Body of pancreas (tissue), 4 donors: Measurements from ENCODE around the gene NTRK2. TPM values are rescaled to one million over a fixed set of nuclear protein-coding genes. Genes with fewer than 3 reads are reported as not detected.

Source experiments
- ATAC-seq: fragments of 150-250 bp; one replicate; pipeline ENCODE4 v1.9.1; 2016
- DNase-seq, 4 donors: peaks; one replicate each; pipeline ENCODE4 v3.0.0-alpha.2; 2019
- H3K27ac ChIP-seq, 4 donors: fragments of 200-600 bp; sonication (generic); 1 replicate in 3 of 4; 2 replicates in 1 of 4; pipeline versions ENCODE4 v1.5.1 to v1.6.1; 2016 to 2019; ENCODE audit warnings: mild to moderate bottlenecking in 1 of 4, mixed read lengths in 1 of 4, moderate library complexity in 1 of 4
- H3K27me3 ChIP-seq, 2 donors: fragments of 200-600 bp; sonication (generic); one replicate each; pipeline ENCODE4 v1.6.0; 2016; ENCODE audit warnings: mild to moderate bottlenecking in 1 of 2
- H3K36me3 ChIP-seq, 2 donors: fragments of 200-600 bp; sonication (generic); replicated peaks in 1 of 2; 2 replicates each; pipeline ENCODE4 v1.5.1; 2016; ENCODE audit warnings: low read depth in 2 of 2; ENCODE audit not compliant: insufficient read depth in 1 of 2
- H3K4me1 ChIP-seq: fragments of 200-600 bp; sonication (generic); one replicate; pipeline ENCODE4 v1.6.0; 2016
- H3K4me3 ChIP-seq, 2 donors: fragments of 200-600 bp; sonication (generic); 1 replicate in 1 of 2; 2 replicates in 1 of 2; pipeline ENCODE4 v1.5.1; 2016 to 2019
- H3K9me3 ChIP-seq, 3 donors: fragments of 200-600 bp; sonication (generic); 1 replicate in 2 of 3; 2 replicates in 1 of 3; pipeline ENCODE4 v1.5.1; 2016
- POLR2A ChIP-seq, 3 donors: fragments of 450-650 bp; IDR thresholded peaks; one replicate each; pipeline ENCODE4 v1.6.1; 2016; ENCODE audit warnings: antibody characterized with exemption in 3 of 3, mild to moderate bottlenecking in 2 of 3
- WGBS, 2 donors: methylation state at CpG; one replicate each; pipeline ENCODE4 v1.1.5; 2017; 5-methylcytosine and 5-hydroxymethylcytosine counted together
- intact Hi-C: fragments of 100-400 bp; cut with DNase I; formaldehyde crosslinking; loops from one replicate; pipeline ENCODE4 v1.15.1; 2023
- total RNA-seq, 2 donors: library from RNA; depleted of rRNA; stranded (reverse); fragments of >200 nt; gene quantifications; one replicate each; pipeline ENCODE4 v1.1.0, GENCODE V29; 2016
- TF ChIP-seq, protein P1 (sequence below), 7 experiments: fragments of 450-650 bp in 4 of 7; fragments of 200-600 bp in 3 of 7; sonication (generic) in 3 of 7; IDR thresholded peaks; one replicate each; pipeline ENCODE4 v1.5.1; 2016 to 2019; ENCODE audit warnings: antibody characterized with exemption in 7 of 7

The NTRK2 gene
- total RNA-seq, 2 donors from 2014 or later = 20.5 to 37.9 TPM

DNA sequence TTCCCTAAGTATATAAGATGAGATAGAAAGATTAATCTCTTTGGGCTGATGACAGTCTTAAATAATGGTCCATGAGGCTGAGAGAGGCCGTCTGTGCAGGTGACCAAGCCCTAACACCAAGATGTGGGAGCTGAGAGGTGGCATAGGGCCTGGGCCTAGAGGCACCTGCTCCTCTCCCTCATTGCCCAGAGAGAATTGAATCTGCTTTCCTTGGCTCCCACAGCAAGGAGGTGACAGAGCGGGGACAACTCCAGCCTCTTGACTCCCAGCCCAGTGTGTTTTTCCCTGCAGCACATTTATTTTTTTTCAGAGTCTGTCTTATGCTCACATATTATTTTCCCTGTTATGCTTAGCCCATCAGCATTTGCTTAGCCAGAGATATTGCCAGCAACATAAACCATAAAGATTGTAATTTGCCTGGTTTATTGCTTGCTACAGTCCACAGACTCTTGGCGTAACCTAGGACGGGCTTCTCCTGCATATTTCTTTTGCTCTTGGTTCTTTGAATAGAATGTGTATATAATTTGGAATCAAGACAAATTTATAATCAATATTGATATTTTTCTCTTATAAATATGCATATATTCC is 105.6 kb downstream of the NTRK2 start:
- ATAC-seq = no peak
- H3K4me3 ChIP-seq = no peak overlapping the region
- 82 to 94% methylated on average over 4 of the region's 4 CpGs for WGBS, 2 donors

DNA sequence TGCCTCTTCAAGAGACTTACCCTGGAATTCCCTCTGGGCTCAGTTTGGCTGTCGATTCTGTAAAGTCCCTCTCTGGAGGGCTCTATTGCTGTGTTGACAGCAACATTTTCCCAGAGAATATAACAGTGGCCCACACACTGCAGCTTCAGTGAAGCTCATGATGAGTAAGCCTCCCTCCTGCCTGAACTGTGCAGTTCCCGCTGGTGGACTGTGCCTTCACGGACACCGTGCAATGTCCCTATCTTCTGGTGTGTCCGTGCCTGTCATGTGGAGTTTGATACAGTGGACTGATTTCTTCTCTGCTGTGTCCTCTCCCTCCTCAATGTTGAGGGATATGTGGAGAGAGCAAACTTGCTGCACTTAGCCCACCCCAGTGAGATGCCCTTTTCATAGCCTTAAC is 109.0 kb downstream of the NTRK2 start:
- H3K36me3 ChIP-seq = no peaks in the 10 kb centered on the region
- no peaks in the 10 kb centered on the region for H3K27me3 ChIP-seq
- ATAC-seq (no peak), DNase-seq (no peak)
- intact Hi-C loops = no loop called here
- H3K27ac ChIP-seq = no peak overlapping the region
- WGBS, 2 donors = 68 to 79% methylated on average over 5 of the region's 5 CpGs
- TF ChIP-seq, protein P1, sequence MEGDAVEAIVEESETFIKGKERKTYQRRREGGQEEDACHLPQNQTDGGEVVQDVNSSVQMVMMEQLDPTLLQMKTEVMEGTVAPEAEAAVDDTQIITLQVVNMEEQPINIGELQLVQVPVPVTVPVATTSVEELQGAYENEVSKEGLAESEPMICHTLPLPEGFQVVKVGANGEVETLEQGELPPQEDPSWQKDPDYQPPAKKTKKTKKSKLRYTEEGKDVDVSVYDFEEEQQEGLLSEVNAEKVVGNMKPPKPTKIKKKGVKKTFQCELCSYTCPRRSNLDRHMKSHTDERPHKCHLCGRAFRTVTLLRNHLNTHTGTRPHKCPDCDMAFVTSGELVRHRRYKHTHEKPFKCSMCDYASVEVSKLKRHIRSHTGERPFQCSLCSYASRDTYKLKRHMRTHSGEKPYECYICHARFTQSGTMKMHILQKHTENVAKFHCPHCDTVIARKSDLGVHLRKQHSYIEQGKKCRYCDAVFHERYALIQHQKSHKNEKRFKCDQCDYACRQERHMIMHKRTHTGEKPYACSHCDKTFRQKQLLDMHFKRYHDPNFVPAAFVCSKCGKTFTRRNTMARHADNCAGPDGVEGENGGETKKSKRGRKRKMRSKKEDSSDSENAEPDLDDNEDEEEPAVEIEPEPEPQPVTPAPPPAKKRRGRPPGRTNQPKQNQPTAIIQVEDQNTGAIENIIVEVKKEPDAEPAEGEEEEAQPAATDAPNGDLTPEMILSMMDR (IDR thresholded peaks at IDR 0.05) = no peak
- TF ChIP-seq POLR2A (IDR thresholded peaks at IDR 0.05) = no peak
- H3K9me3 ChIP-seq = no peaks in the 10 kb centered on the region
- H3K4me3 ChIP-seq = no peak overlapping the region
- H3K4me1 ChIP-seq = no peaks in the 10 kb centered on the region

More for the DNA sequence above, 105.6 kb downstream of the NTRK2 start:
- DNase-seq = no peak
- H3K27me3 ChIP-seq = no peaks in the 10 kb centered on the region
- intact Hi-C loops = no loop called here
- H3K27ac ChIP-seq = no peak overlapping the region
- H3K9me3 ChIP-seq = no peaks in the 10 kb centered on the region
- no peak for TF ChIP-seq POLR2A (IDR thresholded peaks at IDR 0.05)
- TF ChIP-seq, protein P1 (IDR thresholded peaks at IDR 0.05) = no peak
- no peaks in the 10 kb centered on the region for H3K4me1 ChIP-seq
- no peaks in the 10 kb centered on the region for H3K36me3 ChIP-seq

DNA sequence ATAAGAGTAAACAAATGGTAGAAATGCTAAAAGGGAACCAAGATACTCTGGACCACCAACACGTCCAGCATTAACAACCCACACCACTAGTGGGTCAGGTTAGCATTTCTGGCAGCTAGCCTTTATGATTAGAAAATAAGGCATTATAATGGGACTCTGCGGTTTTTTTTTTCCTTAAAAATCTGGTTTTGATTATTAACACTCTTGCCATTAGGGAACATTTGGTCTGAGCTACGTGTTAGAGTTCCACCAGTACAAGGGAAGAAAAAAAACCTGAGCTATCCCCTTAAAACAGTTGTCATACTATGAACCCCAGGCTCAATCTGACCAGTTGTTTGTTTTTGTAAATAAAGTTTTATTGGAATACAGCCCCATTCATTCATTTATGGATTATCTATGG is 110.4 kb downstream of the NTRK2 start:
- no peak overlapping the region for H3K4me3 ChIP-seq
- ATAC-seq = no peak
- H3K27me3 ChIP-seq = no peaks in the 10 kb centered on the region
- TF ChIP-seq POLR2A (IDR thresholded peaks at IDR 0.05) = no peak
- TF ChIP-seq, protein P1 (IDR thresholded peaks at IDR 0.05) = no peak
- no peaks in the 10 kb centered on the region for H3K4me1 ChIP-seq
- 58 to 60% methylated on average over 3 of the region's 3 CpGs for WGBS, 2 donors
- H3K9me3 ChIP-seq = no peaks in the 10 kb centered on the region
- no peak for DNase-seq
- H3K27ac ChIP-seq = no peak overlapping the region
- no peaks in the 10 kb centered on the region for H3K36me3 ChIP-seq
- intact Hi-C loops = no loop called here

DNA sequence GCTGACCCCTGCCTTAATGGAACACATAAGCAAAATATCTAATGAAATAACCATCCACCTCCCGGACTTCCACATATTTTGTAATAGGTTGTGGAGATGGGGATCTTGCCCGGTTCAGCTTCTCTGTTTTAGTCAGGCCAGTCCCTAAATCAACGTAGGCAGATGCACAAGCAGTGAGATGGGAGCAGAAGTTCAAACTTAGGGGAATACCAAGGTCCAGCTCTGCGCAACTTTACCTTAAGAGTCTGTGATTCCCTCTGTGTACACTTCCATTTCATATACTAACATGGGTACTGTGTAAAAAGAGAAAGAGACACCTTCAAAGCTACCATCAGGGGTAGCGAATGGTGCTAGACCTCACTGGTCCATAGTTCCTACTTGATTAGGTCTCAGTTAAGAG is 110.9 kb downstream of the NTRK2 start:
- no peak overlapping the region for H3K27ac ChIP-seq
- no peaks in the 10 kb centered on the region for H3K9me3 ChIP-seq
- H3K36me3 ChIP-seq = no peaks in the 10 kb centered on the region
- no peak overlapping the region for H3K4me3 ChIP-seq
- intact Hi-C loops = no loop called here
- DNase-seq = no peak
- 65 to 67% methylated on average over 5 of the region's 5 CpGs for WGBS, 2 donors
- no peaks in the 10 kb centered on the region for H3K27me3 ChIP-seq
- ATAC-seq = no peak
- no peaks in the 10 kb centered on the region for H3K4me1 ChIP-seq
- TF ChIP-seq POLR2A (IDR thresholded peaks at IDR 0.05) = no peak
- TF ChIP-seq, protein P1 (IDR thresholded peaks at IDR 0.05) = no peak

DNA sequence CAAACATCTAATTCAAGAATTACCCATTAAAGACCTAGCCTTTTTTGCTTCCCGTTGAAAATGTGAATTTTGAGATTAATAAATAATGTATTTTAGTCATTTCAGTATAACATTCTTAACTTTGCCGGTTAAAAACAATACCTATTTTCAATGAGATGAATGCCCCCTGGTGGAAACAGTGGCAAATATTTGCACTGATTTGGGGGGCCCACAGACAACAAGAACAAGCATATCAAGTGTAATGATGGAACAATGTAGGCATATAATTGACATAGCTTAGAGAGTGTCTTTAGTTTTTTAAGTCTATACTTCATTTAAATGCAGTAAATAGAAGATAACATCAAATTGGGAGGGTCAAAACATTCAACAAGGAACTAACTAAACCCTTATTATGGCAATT is 111.9 kb downstream of the NTRK2 start:
- intact Hi-C loops = no loop called here
- WGBS, 2 donors = 31 to 36% methylated on average over 2 of the region's 2 CpGs
- no peak overlapping the region for H3K4me3 ChIP-seq
- no peak for TF ChIP-seq POLR2A (IDR thresholded peaks at IDR 0.05)
- TF ChIP-seq, protein P1 (IDR thresholded peaks at IDR 0.05) = peak in 3 of 7 experiments; percentile 16 to 28 (median 27)
- no peaks in the 10 kb centered on the region for H3K27me3 ChIP-seq
- no peaks in the 10 kb centered on the region for H3K36me3 ChIP-seq
- no peak overlapping the region for H3K27ac ChIP-seq
- no peaks in the 10 kb centered on the region for H3K9me3 ChIP-seq
- H3K4me1 ChIP-seq = no peaks in the 10 kb centered on the region
- DNase-seq = no peak
- ATAC-seq = no peak
